Measurements from ENCODE around the gene ACBD6. TPM values are rescaled to one million over a fixed set of nuclear protein-coding genes. Genes with fewer than 3 reads are reported as not detected.

ACBD6 gene
- total and polyA plus RNA-seq, 10 of the 15 experiments (the other 5 are each of a cell fraction or from before 2014, with no cell fraction given): 15.0 to 67.3 (median 55.0) TPM

GRCh38 chr1:180244840-180245239 lies 257.5 kb downstream of the ACBD6 start (continued):
- no peak for TF ChIP-seq PBX3 (IDR thresholded peaks at IDR 0.05; ENCODE audit: insufficient replicate concordance, low read depth, low read length)

- intact Hi-C loops (cut with micrococcal nuclease; ENCODE audit: unreplicated experiment): no loop called here
These were observed 258.7 kb downstream of the ACBD6 start for GRCh38 chr1:180243517-180244221.

More at GRCh38 chr1:180243517-180244221, 258.7 kb downstream of the ACBD6 start:
- in situ Hi-C loops (cut with MboI): no loop called here
- CTCF ChIA-PET: interaction anchor here (1.5 to 1.8 kb wide), 2 partner anchors 21 to 235 kb away, joined by 4 read pairs; no protein-coding TSS in a partner anchor
- H3K27ac ChIP-seq (ENCODE audit: control insufficient read depth, insufficient read depth): no peak overlapping the region
- FAIRE-seq (no peak), ATAC-seq (no peak), DNase-seq (ENCODE audit: low read depth, low spot score) (no peak)
- no TSS peak for BruUV-seq (replicated peaks)
- H3K4me2 ChIP-seq (ENCODE audit: control insufficient read depth, insufficient read depth): no peak overlapping the region
- no peaks in the 10 kb centered on the region for H3K36me3 ChIP-seq (ENCODE audit: control insufficient read depth in 2 of 2, insufficient read depth in 2 of 2, low read length in 1 of 2)
- no peaks in the 10 kb centered on the region for H3K79me2 ChIP-seq (ENCODE audit: control insufficient read depth, insufficient read depth, low read length)
- H3K9ac ChIP-seq (ENCODE audit: control insufficient read depth, insufficient read depth, low read length): no peak overlapping the region
- H4K20me1 ChIP-seq (ENCODE audit: control insufficient read depth, insufficient read depth): no peaks in the 10 kb centered on the region
- 61% methylated on average over 11 of the region's 11 CpGs for WGBS (ENCODE audit: insufficient coverage, insufficient replicate concordance, low lambda C conversion rate, missing lambda C conversion rate)
- TF ChIP-seq CEBPZ (IDR thresholded peaks at IDR 0.05; ENCODE audit: low read depth, low read length) (no peak), MAX (IDR thresholded peaks at IDR 0.05; ENCODE audit: low read depth, low read length) (no peak), PAX8 (IDR thresholded peaks at IDR 0.05) (no peak)
- no peak overlapping the region for H3K4me3 ChIP-seq
- no peaks in the 10 kb centered on the region for H3K9me3 ChIP-seq (replicated peaks; ENCODE audit: control insufficient read depth, insufficient read depth, low read length)
- H3K4me1 ChIP-seq (ENCODE audit: control insufficient read depth, insufficient read depth, low read length): no peaks in the 10 kb centered on the region; the same call in 1 of the 2 replicates
- SMC1A ChIA-PET (ENCODE audit: uncharacterized antibody, unreplicated experiment): interaction anchor here (0.6 kb wide), 1 partner anchor 833 kb away, joined by 3 read pairs; no protein-coding TSS in a partner anchor
- no peak overlapping the region for H2AFZ ChIP-seq (ENCODE audit: control insufficient read depth, low read depth, low read length)
- POLR2A ChIA-PET: no interaction called here
- RAD21 ChIA-PET (ENCODE audit: unreplicated experiment): no interaction called here
- H3K27me3 ChIP-seq (replicated peaks in 1 of 2; ENCODE audit: control insufficient read depth in 2 of 2, insufficient read depth in 2 of 2, low read length in 1 of 2): peaks cover 0 to 9% of the 10 kb centered on the region in 2 experiments; a peak in 3 of 4 replicates

Measured in GM12878 (cell line).